Loucy (cell line): ENCODE data around the gene FBXO31.

Experiments
- EZH2phosphoT487 ChIP-seq: fragments of 200-600 bp; IDR thresholded peaks from 2 replicates; pipeline ENCODE4 v1.6.1; 2018; ENCODE audit warnings: antibody characterized with exemption, mild to moderate bottlenecking, moderate library complexity, borderline replicate concordance
- TF ChIP-seq, protein P1 (sequence below): fragments of 200-600 bp; sonication (generic); conservative IDR thresholded peaks from 2 replicates; pipeline ENCODE4 v1.5.1; 2014; ENCODE audit warnings: mild to moderate bottlenecking, antibody characterized with exemption, low read length

DNA sequence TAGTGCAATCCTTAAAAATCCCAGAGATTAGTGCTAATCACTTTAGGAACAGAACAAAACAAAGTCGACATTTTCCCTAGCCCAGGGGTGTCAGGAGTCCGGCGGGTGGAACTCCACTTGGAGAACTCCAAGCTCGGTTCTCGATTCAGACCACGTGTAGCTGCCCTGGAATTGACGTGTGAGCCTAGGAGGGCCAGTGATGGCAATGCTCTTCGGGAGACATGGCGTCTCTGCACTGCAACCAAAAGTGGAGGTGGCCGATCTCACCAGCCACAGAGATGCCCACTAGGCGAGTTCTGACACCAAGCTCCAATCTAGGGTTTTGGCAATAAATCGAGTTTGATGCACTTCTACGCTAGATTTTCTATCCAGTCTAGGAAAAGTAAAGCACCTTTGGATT, 26.2 kb upstream of the FBXO31 start:
- TF ChIP-seq, protein P1, sequence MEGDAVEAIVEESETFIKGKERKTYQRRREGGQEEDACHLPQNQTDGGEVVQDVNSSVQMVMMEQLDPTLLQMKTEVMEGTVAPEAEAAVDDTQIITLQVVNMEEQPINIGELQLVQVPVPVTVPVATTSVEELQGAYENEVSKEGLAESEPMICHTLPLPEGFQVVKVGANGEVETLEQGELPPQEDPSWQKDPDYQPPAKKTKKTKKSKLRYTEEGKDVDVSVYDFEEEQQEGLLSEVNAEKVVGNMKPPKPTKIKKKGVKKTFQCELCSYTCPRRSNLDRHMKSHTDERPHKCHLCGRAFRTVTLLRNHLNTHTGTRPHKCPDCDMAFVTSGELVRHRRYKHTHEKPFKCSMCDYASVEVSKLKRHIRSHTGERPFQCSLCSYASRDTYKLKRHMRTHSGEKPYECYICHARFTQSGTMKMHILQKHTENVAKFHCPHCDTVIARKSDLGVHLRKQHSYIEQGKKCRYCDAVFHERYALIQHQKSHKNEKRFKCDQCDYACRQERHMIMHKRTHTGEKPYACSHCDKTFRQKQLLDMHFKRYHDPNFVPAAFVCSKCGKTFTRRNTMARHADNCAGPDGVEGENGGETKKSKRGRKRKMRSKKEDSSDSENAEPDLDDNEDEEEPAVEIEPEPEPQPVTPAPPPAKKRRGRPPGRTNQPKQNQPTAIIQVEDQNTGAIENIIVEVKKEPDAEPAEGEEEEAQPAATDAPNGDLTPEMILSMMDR = no peak
- TF ChIP-seq EZH2phosphoT487 = no peak
